ENCODE measurements around the gene MAST4. TPM values are rescaled to one million over a fixed set of nuclear protein-coding genes. Genes with fewer than 3 reads are reported as not detected.

Gene MAST4
- total and polyA plus RNA-seq, 2 donors, result 12.9 to 69.1 TPM

- Histone ChIP-seq H3K27ac (ENCODE audit: low read depth) (no peak overlapping the region), H3K36me3 (ENCODE audit: insufficient read depth) (no peaks in the 10 kb centered on the region), H3K4me1 (ENCODE audit: insufficient read depth) (no peaks in the 10 kb centered on the region), H3K4me3 (ENCODE audit: low read depth, low read length) (no peak overlapping the region)
- DNase-seq (ENCODE audit: extremely low spot score), result no peak
- WGBS, result 21% methylated on average over 2 of the region's 2 CpGs
These were observed 22.5 kb upstream of the MAST4 start for GRCh38 chr5:66573733-66574132.

- no peaks in the 10 kb centered on the region for H3K4me1 ChIP-seq (ENCODE audit: insufficient read depth)
- H3K27ac ChIP-seq (ENCODE audit: low read depth), result no peak overlapping the region
- no peak overlapping the region for H3K4me3 ChIP-seq (ENCODE audit: low read depth, low read length)
- 66% methylated on average over 5 of the region's 5 CpGs for WGBS
- H3K36me3 ChIP-seq (ENCODE audit: insufficient read depth), result no peaks in the 10 kb centered on the region
- no peak for DNase-seq (ENCODE audit: extremely low spot score)
These were observed 13.6 kb upstream of the MAST4 start for GRCh38 chr5:66582499-66583165.

- DNase-seq (ENCODE audit: extremely low spot score), result no peak
- Histone ChIP-seq H3K27ac (ENCODE audit: low read depth) (no peak overlapping the region), H3K4me3 (ENCODE audit: low read depth, low read length) (no peak overlapping the region), H3K4me1 (ENCODE audit: insufficient read depth) (no peaks in the 10 kb centered on the region), H3K36me3 (ENCODE audit: insufficient read depth) (no peaks in the 10 kb centered on the region)
These were observed 10.9 kb upstream of the MAST4 start for GRCh38 chr5:66585291-66585690.

GRCh38 chr5:66587771-66588170, 8.4 kb upstream of the MAST4 start:
- Histone ChIP-seq H3K4me1 (ENCODE audit: insufficient read depth) (no peaks in the 10 kb centered on the region), H3K4me3 (ENCODE audit: low read depth, low read length) (no peak overlapping the region), H3K36me3 (ENCODE audit: insufficient read depth) (no peaks in the 10 kb centered on the region), H3K27ac (ENCODE audit: low read depth) (no peak overlapping the region)
- WGBS, result 86% methylated on average over 4 of the region's 4 CpGs
- DNase-seq (ENCODE audit: extremely low spot score), result no peak

GRCh38 chr5:66596636-66597182, 516 bp downstream of the MAST4 start:
- H3K36me3 ChIP-seq (ENCODE audit: insufficient read depth), result no peaks in the 10 kb centered on the region
- DNase-seq (ENCODE audit: extremely low spot score), result no peak
- no peaks in the 10 kb centered on the region for H3K4me1 ChIP-seq (ENCODE audit: insufficient read depth)
- WGBS, result under 1% methylated on average over 56 of the region's 56 CpGs
- H3K4me3 ChIP-seq (ENCODE audit: low read depth, low read length), result peak overlapping the region; percentile 64
- H3K27ac ChIP-seq (ENCODE audit: low read depth), result no peak overlapping the region

GRCh38 chr5:66597183-66597757, 1.1 kb downstream of the MAST4 start:
- DNase-seq (ENCODE audit: extremely low spot score), result no peak
- H3K4me1 ChIP-seq (ENCODE audit: insufficient read depth), result no peaks in the 10 kb centered on the region
- peak overlapping the region; percentile 64 for H3K4me3 ChIP-seq (ENCODE audit: low read depth, low read length)
- H3K27ac ChIP-seq (ENCODE audit: low read depth), result no peak overlapping the region
- under 1% methylated on average over 35 of the region's 35 CpGs for WGBS
- no peaks in the 10 kb centered on the region for H3K36me3 ChIP-seq (ENCODE audit: insufficient read depth)

- Histone ChIP-seq H3K36me3 (ENCODE audit: insufficient read depth) (no peaks in the 10 kb centered on the region), H3K27ac (ENCODE audit: low read depth) (no peak overlapping the region), H3K4me1 (ENCODE audit: insufficient read depth) (no peaks in the 10 kb centered on the region), H3K4me3 (ENCODE audit: low read depth, low read length) (no peak overlapping the region)
- WGBS, result 92% methylated on average over 1 of the region's 1 CpG
- DNase-seq (ENCODE audit: extremely low spot score), result no peak
These were observed 6.4 kb downstream of the MAST4 start for GRCh38 chr5:66602621-66603020.

- Histone ChIP-seq H3K36me3 (ENCODE audit: insufficient read depth) (no peaks in the 10 kb centered on the region), H3K27ac (ENCODE audit: low read depth) (no peak overlapping the region), H3K4me1 (ENCODE audit: insufficient read depth) (no peaks in the 10 kb centered on the region), H3K4me3 (ENCODE audit: low read depth, low read length) (no peak overlapping the region)
- no peak for DNase-seq (ENCODE audit: extremely low spot score)
- WGBS, result 87% methylated on average over 1 of the region's 1 CpG
These were observed 7.0 kb downstream of the MAST4 start for GRCh38 chr5:66603164-66603563.

- no peak overlapping the region for H3K27ac ChIP-seq (ENCODE audit: low read depth)
These were observed 7.7 kb downstream of the MAST4 start for GRCh38 chr5:66603881-66604280.

GRCh38 chr5:66606713-66607112, 10.5 kb downstream of the MAST4 start:
- H3K4me1 ChIP-seq (ENCODE audit: insufficient read depth), result no peaks in the 10 kb centered on the region
- H3K27ac ChIP-seq (ENCODE audit: low read depth), result no peak overlapping the region
- H3K4me3 ChIP-seq (ENCODE audit: low read depth, low read length), result no peak overlapping the region
- DNase-seq (ENCODE audit: extremely low spot score), result no peak
- H3K36me3 ChIP-seq (ENCODE audit: insufficient read depth), result no peaks in the 10 kb centered on the region
- WGBS, result 97% methylated on average over 2 of the region's 2 CpGs

More at GRCh38 chr5:66603881-66604280, 7.7 kb downstream of the MAST4 start:
- 96% methylated on average over 4 of the region's 4 CpGs for WGBS
- Histone ChIP-seq H3K4me1 (ENCODE audit: insufficient read depth) (no peaks in the 10 kb centered on the region), H3K4me3 (ENCODE audit: low read depth, low read length) (no peak overlapping the region), H3K36me3 (ENCODE audit: insufficient read depth) (no peaks in the 10 kb centered on the region)
- DNase-seq (ENCODE audit: extremely low spot score), result no peak

GRCh38 chr5:66608501-66608900, 12.3 kb downstream of the MAST4 start:
- Histone ChIP-seq H3K36me3 (ENCODE audit: insufficient read depth) (no peaks in the 10 kb centered on the region), H3K4me3 (ENCODE audit: low read depth, low read length) (no peak overlapping the region), H3K27ac (ENCODE audit: low read depth) (no peak overlapping the region), H3K4me1 (ENCODE audit: insufficient read depth) (no peaks in the 10 kb centered on the region)
- no peak for DNase-seq (ENCODE audit: extremely low spot score)
- WGBS, result 90% methylated on average over 6 of the region's 6 CpGs

GRCh38 chr5:66609615-66610014, 13.4 kb downstream of the MAST4 start:
- Histone ChIP-seq H3K4me3 (ENCODE audit: low read depth, low read length) (no peak overlapping the region), H3K4me1 (ENCODE audit: insufficient read depth) (no peaks in the 10 kb centered on the region), H3K36me3 (ENCODE audit: insufficient read depth) (no peaks in the 10 kb centered on the region), H3K27ac (ENCODE audit: low read depth) (no peak overlapping the region)
- DNase-seq (ENCODE audit: extremely low spot score), result no peak

- no peak overlapping the region for H3K27ac ChIP-seq (ENCODE audit: low read depth)
- no peak overlapping the region for H3K4me3 ChIP-seq (ENCODE audit: low read depth, low read length)
- WGBS, result 89% methylated on average over 5 of the region's 5 CpGs
- DNase-seq (ENCODE audit: extremely low spot score), result no peak
- no peaks in the 10 kb centered on the region for H3K4me1 ChIP-seq (ENCODE audit: insufficient read depth)
- no peaks in the 10 kb centered on the region for H3K36me3 ChIP-seq (ENCODE audit: insufficient read depth)
These were observed 16.0 kb downstream of the MAST4 start for GRCh38 chr5:66612226-66612625.

- no peak overlapping the region for H3K27ac ChIP-seq (ENCODE audit: low read depth)
- no peak overlapping the region for H3K4me3 ChIP-seq (ENCODE audit: low read depth, low read length)
- H3K4me1 ChIP-seq (ENCODE audit: insufficient read depth), result no peaks in the 10 kb centered on the region
- 93% methylated on average over 3 of the region's 3 CpGs for WGBS
- DNase-seq (ENCODE audit: extremely low spot score), result no peak
- H3K36me3 ChIP-seq (ENCODE audit: insufficient read depth), result no peaks in the 10 kb centered on the region
These were observed 18.9 kb downstream of the MAST4 start for GRCh38 chr5:66615136-66615535.

Data from urinary bladder (tissue), 4 donors.